Mammary epithelial cell (primary cell): ENCODE results near the gene EIF4G1.

Experiments
- EZH2 ChIP-seq: IDR thresholded peaks from 2 replicates; pipeline ENCODE4 v1.6.1; 2012; ENCODE audit warnings: low read length, inconsistent platforms, borderline replicate concordance
- TF ChIP-seq, protein P1 (sequence below), 2 donors: IDR thresholded peaks in 1 of 2; conservative IDR thresholded peaks in 1 of 2; 2 replicates each; pipeline ENCODE4 v1.5.1; 2011 to 2012; ENCODE audit warnings: inconsistent platforms in 2 of 2, low read length in 2 of 2, mild to moderate bottlenecking in 2 of 2, control low read depth in 1 of 2, low read depth in 1 of 2; ENCODE audit not compliant: insufficient read depth in 1 of 2; ENCODE audit errors: extremely low read depth in 1 of 2

DNA sequence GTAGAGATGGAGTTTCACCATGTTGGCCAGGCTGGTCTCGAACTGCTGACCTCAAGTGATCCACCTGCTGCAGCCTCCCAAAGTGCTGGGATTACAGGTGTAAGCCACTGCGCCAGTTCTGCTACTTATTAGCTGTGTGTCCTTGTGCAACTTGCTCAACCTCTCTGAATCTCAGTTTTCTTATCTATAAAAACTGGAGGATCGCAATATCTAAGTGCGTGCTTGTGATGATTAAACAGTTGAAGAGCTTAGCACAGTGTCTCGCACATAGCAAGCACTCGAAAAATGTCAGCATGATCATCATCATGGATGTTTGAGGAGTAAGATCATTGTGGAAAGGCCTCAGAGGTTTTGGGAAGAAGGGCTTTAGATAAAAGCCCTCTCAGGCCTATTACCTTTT is 36.2 kb downstream of the EIF4G1 start:
- TF ChIP-seq, protein P1, sequence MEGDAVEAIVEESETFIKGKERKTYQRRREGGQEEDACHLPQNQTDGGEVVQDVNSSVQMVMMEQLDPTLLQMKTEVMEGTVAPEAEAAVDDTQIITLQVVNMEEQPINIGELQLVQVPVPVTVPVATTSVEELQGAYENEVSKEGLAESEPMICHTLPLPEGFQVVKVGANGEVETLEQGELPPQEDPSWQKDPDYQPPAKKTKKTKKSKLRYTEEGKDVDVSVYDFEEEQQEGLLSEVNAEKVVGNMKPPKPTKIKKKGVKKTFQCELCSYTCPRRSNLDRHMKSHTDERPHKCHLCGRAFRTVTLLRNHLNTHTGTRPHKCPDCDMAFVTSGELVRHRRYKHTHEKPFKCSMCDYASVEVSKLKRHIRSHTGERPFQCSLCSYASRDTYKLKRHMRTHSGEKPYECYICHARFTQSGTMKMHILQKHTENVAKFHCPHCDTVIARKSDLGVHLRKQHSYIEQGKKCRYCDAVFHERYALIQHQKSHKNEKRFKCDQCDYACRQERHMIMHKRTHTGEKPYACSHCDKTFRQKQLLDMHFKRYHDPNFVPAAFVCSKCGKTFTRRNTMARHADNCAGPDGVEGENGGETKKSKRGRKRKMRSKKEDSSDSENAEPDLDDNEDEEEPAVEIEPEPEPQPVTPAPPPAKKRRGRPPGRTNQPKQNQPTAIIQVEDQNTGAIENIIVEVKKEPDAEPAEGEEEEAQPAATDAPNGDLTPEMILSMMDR (conservative IDR thresholded peaks at IDR 0.05 in 1 of 2, IDR thresholded peaks at IDR 0.05 in 1 of 2; ENCODE audit: extremely low read depth in 1 of 2, insufficient read depth in 1 of 2, low read depth in 1 of 2, low read length in 2 of 2), result no peak
- no peak for TF ChIP-seq EZH2
